C4-2B (cell line): ENCODE measurements around the gene RTP2.

Experiments used
- ZFX ChIP-seq: fragments of 450-650 bp; IDR thresholded peaks from 2 replicates; pipeline ENCODE4 v1.6.1; 2017
- TF ChIP-seq, protein P1 (sequence below): fragments of 450-650 bp; conservative IDR thresholded peaks from 2 replicates; pipeline ENCODE4 v1.5.1; 2017; ENCODE audit warnings: mild to moderate bottlenecking

DNA sequence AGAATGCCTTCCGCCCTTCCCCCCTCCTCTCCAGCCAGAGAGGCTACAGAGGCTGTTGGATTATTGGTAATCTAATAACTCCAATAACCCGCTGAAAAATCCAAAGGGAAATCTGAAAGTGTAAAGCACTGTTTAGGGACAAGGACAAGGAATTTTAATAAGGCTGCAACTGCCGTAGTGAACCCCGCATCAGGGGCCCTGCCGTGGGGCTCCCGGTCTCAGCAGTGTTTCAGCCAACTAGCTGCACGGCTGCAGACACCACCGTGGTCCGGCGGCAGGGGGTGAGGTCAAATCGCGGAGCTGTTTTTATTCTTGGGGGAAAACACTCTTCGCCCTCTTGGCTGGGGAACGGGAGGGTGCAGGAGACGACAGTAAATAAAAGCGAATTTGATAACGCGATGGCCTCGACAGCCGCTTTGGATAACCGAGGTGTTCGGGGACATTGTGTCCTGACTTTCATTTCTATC, 36.8 kb upstream of the RTP2 start:
- TF ChIP-seq, protein P1, sequence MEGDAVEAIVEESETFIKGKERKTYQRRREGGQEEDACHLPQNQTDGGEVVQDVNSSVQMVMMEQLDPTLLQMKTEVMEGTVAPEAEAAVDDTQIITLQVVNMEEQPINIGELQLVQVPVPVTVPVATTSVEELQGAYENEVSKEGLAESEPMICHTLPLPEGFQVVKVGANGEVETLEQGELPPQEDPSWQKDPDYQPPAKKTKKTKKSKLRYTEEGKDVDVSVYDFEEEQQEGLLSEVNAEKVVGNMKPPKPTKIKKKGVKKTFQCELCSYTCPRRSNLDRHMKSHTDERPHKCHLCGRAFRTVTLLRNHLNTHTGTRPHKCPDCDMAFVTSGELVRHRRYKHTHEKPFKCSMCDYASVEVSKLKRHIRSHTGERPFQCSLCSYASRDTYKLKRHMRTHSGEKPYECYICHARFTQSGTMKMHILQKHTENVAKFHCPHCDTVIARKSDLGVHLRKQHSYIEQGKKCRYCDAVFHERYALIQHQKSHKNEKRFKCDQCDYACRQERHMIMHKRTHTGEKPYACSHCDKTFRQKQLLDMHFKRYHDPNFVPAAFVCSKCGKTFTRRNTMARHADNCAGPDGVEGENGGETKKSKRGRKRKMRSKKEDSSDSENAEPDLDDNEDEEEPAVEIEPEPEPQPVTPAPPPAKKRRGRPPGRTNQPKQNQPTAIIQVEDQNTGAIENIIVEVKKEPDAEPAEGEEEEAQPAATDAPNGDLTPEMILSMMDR = no peak
- TF ChIP-seq ZFX = no peak
